Activated CD4-positive, alpha-beta T cell treated with anti-CD3 and anti-CD28 coated beads, Interleukin-2, amount 10 ng/mL, durations not matched to agents 24 days and 14 days (primary cell): ENCODE measurements around the gene BARX2. TPM values are rescaled to one million over a fixed set of nuclear protein-coding genes. Genes with fewer than 3 reads are reported as not detected.

ENCODE experiments used
- DNase-seq: peaks from one replicate; pipeline ENCODE4 v3.0.0; 2022
- H3K27ac Mint-ChIP-seq: one replicate; pipeline ENCODE4 v1.8.0; 2022; ENCODE audit warnings: mild to moderate bottlenecking, mixed read lengths
- H3K27me3 Mint-ChIP-seq: one replicate; pipeline ENCODE4 v1.8.0; 2022; ENCODE audit warnings: mixed read lengths
- H3K36me3 Mint-ChIP-seq: one replicate; pipeline ENCODE4 v1.8.0; 2022; ENCODE audit warnings: low read depth, mild to moderate bottlenecking, mixed read lengths
- H3K4me1 Mint-ChIP-seq: one replicate; pipeline ENCODE4 v1.8.0; 2021; ENCODE audit warnings: mixed read lengths
- H3K4me3 Mint-ChIP-seq: one replicate; pipeline ENCODE4 v1.8.0; 2022; ENCODE audit warnings: mild to moderate bottlenecking, moderate library complexity, mixed read lengths
- H3K9me3 Mint-ChIP-seq: one replicate; pipeline ENCODE4 v1.8.0; 2021; ENCODE audit warnings: mixed read lengths
- intact Hi-C: fragments of 100-400 bp; cut with micrococcal nuclease; formaldehyde crosslinking; loops from one replicate; pipeline ENCODE4 v1.15.1; 2023
- total RNA-seq: library from RNA; stranded (reverse); gene quantifications from 2 replicates; pipeline ENCODE4 v1.2.3, GENCODE V29; 2022

Gene BARX2
- total RNA-seq, 1 donor from 2014 or later, result 4.7 TPM

GRCh38 chr11:129382583-129382982 lies 6.9 kb downstream of the BARX2 start:
- no peak overlapping the region for H3K27ac Mint-ChIP-seq
- no peak for DNase-seq
- H3K36me3 Mint-ChIP-seq, result no peaks in the 10 kb centered on the region
- H3K27me3 Mint-ChIP-seq, result peaks cover 47% of the 10 kb centered on the region
- no peak overlapping the region for H3K4me3 Mint-ChIP-seq
- H3K4me1 Mint-ChIP-seq, result no peaks in the 10 kb centered on the region
- H3K9me3 Mint-ChIP-seq, result no peaks in the 10 kb centered on the region
- intact Hi-C loops, result no loop called here

GRCh38 chr11:129383060-129383459 lies 7.4 kb downstream of the BARX2 start:
- Mint-ChIP-seq H3K27ac (no peak overlapping the region), H3K4me3 (no peak overlapping the region), H3K4me1 (no peaks in the 10 kb centered on the region), H3K27me3 (peaks cover 45% of the 10 kb centered on the region), H3K36me3 (no peaks in the 10 kb centered on the region), H3K9me3 (no peaks in the 10 kb centered on the region)
- intact Hi-C loops, result no loop called here
- no peak for DNase-seq

GRCh38 chr11:129383502-129383901 lies 7.9 kb downstream of the BARX2 start:
- no peaks in the 10 kb centered on the region for H3K36me3 Mint-ChIP-seq
- H3K4me1 Mint-ChIP-seq, result no peaks in the 10 kb centered on the region
- H3K27ac Mint-ChIP-seq, result no peak overlapping the region
- DNase-seq, result no peak
- intact Hi-C loops, result no loop called here
- H3K27me3 Mint-ChIP-seq, result peaks cover 46% of the 10 kb centered on the region
- H3K9me3 Mint-ChIP-seq, result no peaks in the 10 kb centered on the region
- H3K4me3 Mint-ChIP-seq, result no peak overlapping the region

- H3K4me1 Mint-ChIP-seq, result no peaks in the 10 kb centered on the region
- peaks cover 45% of the 10 kb centered on the region for H3K27me3 Mint-ChIP-seq
- H3K27ac Mint-ChIP-seq, result no peak overlapping the region
- no peaks in the 10 kb centered on the region for H3K9me3 Mint-ChIP-seq
- DNase-seq, result no peak
- no peaks in the 10 kb centered on the region for H3K36me3 Mint-ChIP-seq
- H3K4me3 Mint-ChIP-seq, result no peak overlapping the region
- intact Hi-C loops, result no loop called here
Measured at GRCh38 chr11:129384415-129384814, 8.8 kb downstream of the BARX2 start.

- DNase-seq, result no peak
- no peaks in the 10 kb centered on the region for H3K4me1 Mint-ChIP-seq
- H3K36me3 Mint-ChIP-seq, result no peaks in the 10 kb centered on the region
- H3K27me3 Mint-ChIP-seq, result peaks cover 49% of the 10 kb centered on the region
- no peak overlapping the region for H3K27ac Mint-ChIP-seq
- intact Hi-C loops, result no loop called here
- no peaks in the 10 kb centered on the region for H3K9me3 Mint-ChIP-seq
- H3K4me3 Mint-ChIP-seq, result no peak overlapping the region
Measured at GRCh38 chr11:129385801-129386200, 10.2 kb downstream of the BARX2 start.

GRCh38 chr11:129386795-129387397 lies 11.2 kb downstream of the BARX2 start:
- DNase-seq, result no peak
- H3K27ac Mint-ChIP-seq, result no peak overlapping the region
- no peaks in the 10 kb centered on the region for H3K4me1 Mint-ChIP-seq
- H3K36me3 Mint-ChIP-seq, result no peaks in the 10 kb centered on the region
- H3K4me3 Mint-ChIP-seq, result no peak overlapping the region
- no peaks in the 10 kb centered on the region for H3K9me3 Mint-ChIP-seq
- peaks cover 42% of the 10 kb centered on the region for H3K27me3 Mint-ChIP-seq
- intact Hi-C loops, result no loop called here

- intact Hi-C loops, result no loop called here
- no peak for DNase-seq
- Mint-ChIP-seq H3K9me3 (no peaks in the 10 kb centered on the region), H3K27ac (no peak overlapping the region), H3K36me3 (no peaks in the 10 kb centered on the region), H3K4me1 (no peaks in the 10 kb centered on the region), H3K27me3 (peaks cover 43% of the 10 kb centered on the region), H3K4me3 (no peak overlapping the region)
Measured at GRCh38 chr11:129387434-129387833, 11.8 kb downstream of the BARX2 start.

- Mint-ChIP-seq H3K4me3 (no peak overlapping the region), H3K27ac (no peak overlapping the region), H3K9me3 (no peaks in the 10 kb centered on the region), H3K4me1 (no peaks in the 10 kb centered on the region), H3K27me3 (peaks cover 44% of the 10 kb centered on the region), H3K36me3 (no peaks in the 10 kb centered on the region)
- intact Hi-C loops, result no loop called here
- no peak for DNase-seq
Measured at GRCh38 chr11:129388824-129389223, 13.2 kb downstream of the BARX2 start.

GRCh38 chr11:129390303-129390821 lies 14.7 kb downstream of the BARX2 start:
- Mint-ChIP-seq H3K27ac (no peak overlapping the region), H3K4me1 (no peaks in the 10 kb centered on the region), H3K36me3 (no peaks in the 10 kb centered on the region), H3K4me3 (no peak overlapping the region), H3K9me3 (no peaks in the 10 kb centered on the region), H3K27me3 (peaks cover 42% of the 10 kb centered on the region)
- intact Hi-C loops, result no loop called here
- no peak for DNase-seq

- Mint-ChIP-seq H3K4me3 (no peak overlapping the region), H3K4me1 (no peaks in the 10 kb centered on the region), H3K27ac (no peak overlapping the region), H3K36me3 (no peaks in the 10 kb centered on the region), H3K9me3 (no peaks in the 10 kb centered on the region), H3K27me3 (peaks cover 44% of the 10 kb centered on the region)
- intact Hi-C loops, result no loop called here
- DNase-seq, result no peak
Measured at GRCh38 chr11:129391360-129391759, 15.7 kb downstream of the BARX2 start.

GRCh38 chr11:129391821-129392220 lies 16.2 kb downstream of the BARX2 start:
- peaks cover 40% of the 10 kb centered on the region for H3K27me3 Mint-ChIP-seq
- no peaks in the 10 kb centered on the region for H3K36me3 Mint-ChIP-seq
- intact Hi-C loops, result no loop called here
- H3K4me1 Mint-ChIP-seq, result no peaks in the 10 kb centered on the region
- no peaks in the 10 kb centered on the region for H3K9me3 Mint-ChIP-seq
- no peak overlapping the region for H3K4me3 Mint-ChIP-seq
- no peak for DNase-seq
- no peak overlapping the region for H3K27ac Mint-ChIP-seq

- no peak for DNase-seq
- Mint-ChIP-seq H3K27ac (no peak overlapping the region), H3K9me3 (no peaks in the 10 kb centered on the region), H3K4me1 (no peaks in the 10 kb centered on the region), H3K36me3 (no peaks in the 10 kb centered on the region), H3K4me3 (no peak overlapping the region), H3K27me3 (peaks cover 32% of the 10 kb centered on the region)
- intact Hi-C loops, result no loop called here
Measured at GRCh38 chr11:129392995-129393394, 17.3 kb downstream of the BARX2 start.

- H3K36me3 Mint-ChIP-seq, result no peaks in the 10 kb centered on the region
- intact Hi-C loops, result no loop called here
- no peaks in the 10 kb centered on the region for H3K9me3 Mint-ChIP-seq
- H3K4me1 Mint-ChIP-seq, result no peaks in the 10 kb centered on the region
- H3K4me3 Mint-ChIP-seq, result no peak overlapping the region
- no peak overlapping the region for H3K27ac Mint-ChIP-seq
- DNase-seq, result no peak
- H3K27me3 Mint-ChIP-seq, result peaks cover 26% of the 10 kb centered on the region
Measured at GRCh38 chr11:129394709-129395108, 19.1 kb downstream of the BARX2 start.

GRCh38 chr11:129395432-129395831 lies 19.8 kb downstream of the BARX2 start:
- Mint-ChIP-seq H3K27ac (no peak overlapping the region), H3K36me3 (no peaks in the 10 kb centered on the region), H3K4me1 (no peaks in the 10 kb centered on the region), H3K4me3 (no peak overlapping the region), H3K9me3 (peaks cover 2% of the 10 kb centered on the region), H3K27me3 (peaks cover 18% of the 10 kb centered on the region)
- intact Hi-C loops, result no loop called here
- no peak for DNase-seq

GRCh38 chr11:129395883-129396282 lies 20.2 kb downstream of the BARX2 start:
- H3K9me3 Mint-ChIP-seq, result peaks cover 4% of the 10 kb centered on the region

More at GRCh38 chr11:129395883-129396282, 20.2 kb downstream of the BARX2 start:
- no peak overlapping the region for H3K27ac Mint-ChIP-seq
- H3K4me1 Mint-ChIP-seq, result no peaks in the 10 kb centered on the region
- H3K27me3 Mint-ChIP-seq, result peaks cover 18% of the 10 kb centered on the region
- no peak for DNase-seq
- H3K36me3 Mint-ChIP-seq, result no peaks in the 10 kb centered on the region
- intact Hi-C loops, result no loop called here
- no peak overlapping the region for H3K4me3 Mint-ChIP-seq
